Activated CD4-positive, alpha-beta memory T cell treated with anti-CD3 and anti-CD28 coated beads, Interleukin-2, amount 10 ng/mL, durations not matched to agents 7 days and 5 days (primary cell): ENCODE measurements around the gene PLA2G4D. TPM values are rescaled to one million over a fixed set of nuclear protein-coding genes. Genes with fewer than 3 reads are reported as not detected.

ENCODE experiments used
- CTCF ChIA-PET: fragments of 350-600 bp; sonication (Branson Sonifier 250); formaldehyde crosslinking; loops from one replicate; lab custom pipeline; 2021; ENCODE audit warnings: antibody characterized with exemption, inconsistent platforms; lab: Charles Lee
- POLR2A ChIA-PET: fragments of 350-600 bp; sonication (Branson Sonifier 250); formaldehyde crosslinking; loops from one replicate; lab custom pipeline; 2021; ENCODE audit warnings: antibody characterized with exemption; lab: Charles Lee
- DNase-seq: peaks from one replicate; pipeline ENCODE4 v3.0.0-alpha.2; 2020
- H3K27ac Mint-ChIP-seq: one replicate; pipeline ENCODE4 v1.8.0; 2021; ENCODE audit warnings: mild to moderate bottlenecking, mixed read lengths
- H3K27me3 Mint-ChIP-seq: one replicate; pipeline ENCODE4 v1.8.0; 2021; ENCODE audit warnings: mixed read lengths
- H3K36me3 Mint-ChIP-seq: one replicate; pipeline ENCODE4 v1.8.0; 2021; ENCODE audit warnings: low read depth, mixed read lengths
- H3K4me1 Mint-ChIP-seq: one replicate; pipeline ENCODE4 v1.8.0; 2021; ENCODE audit warnings: mixed read lengths
- H3K4me3 Mint-ChIP-seq: one replicate; pipeline ENCODE4 v1.8.0; 2021; ENCODE audit warnings: mild to moderate bottlenecking, mixed read lengths
- H3K9me3 Mint-ChIP-seq: one replicate; pipeline ENCODE4 v1.8.0; 2021; ENCODE audit warnings: mixed read lengths
- total RNA-seq, 2 experiments: library from RNA; stranded (reverse); gene quantifications; one replicate each; pipeline ENCODE4 v1.2.3, GENCODE V29; 2021

Gene PLA2G4D
- total RNA-seq, 2 experiments from 2014 or later: not detected

DNA sequence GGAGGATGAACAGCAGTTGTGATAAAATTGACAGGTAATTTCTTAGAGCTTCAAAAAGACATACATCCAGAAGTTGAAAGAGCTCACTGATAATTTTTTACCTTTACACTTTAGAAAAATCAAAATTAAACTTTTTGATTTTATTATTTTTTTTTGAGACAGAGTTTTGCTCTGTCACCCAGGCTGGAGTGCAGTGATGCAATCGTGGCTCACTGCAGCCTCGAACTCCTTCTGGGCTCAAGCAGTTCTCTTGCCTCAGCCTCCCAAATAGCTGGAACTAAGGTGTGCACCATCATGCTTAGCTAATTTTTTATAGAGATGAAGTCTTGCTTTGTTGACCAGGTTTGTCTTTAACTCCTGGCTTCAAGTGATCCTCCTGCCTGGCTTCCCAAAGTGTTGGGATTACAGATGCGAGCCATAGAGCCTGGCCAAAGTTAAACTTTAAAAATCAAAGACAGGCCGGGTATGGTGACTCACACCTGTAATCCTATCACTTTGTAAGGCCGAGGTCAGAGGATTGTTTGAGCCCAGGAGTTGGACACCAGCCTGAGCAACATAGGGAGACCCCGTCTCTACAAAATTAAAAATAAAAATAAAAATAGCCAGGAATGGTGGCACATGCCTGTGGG lies 40.4 kb upstream of the PLA2G4D start:
- peaks cover 3% of the 10 kb centered on the region for H3K4me1 Mint-ChIP-seq
- DNase-seq: no peak
- H3K27ac Mint-ChIP-seq: no peak overlapping the region
- ChIA-PET CTCF (interaction anchor here (0.6 to 2.1 kb wide), 8 partner anchors 9 to 577 kb away, joined by 3 to 14 read pairs (median 4); no protein-coding TSS in a partner anchor), POLR2A (interaction anchor here (0.7 kb wide), 1 partner anchor 100 kb away, joined by 3 read pairs; no protein-coding TSS in a partner anchor)
- peaks cover 12% of the 10 kb centered on the region for H3K27me3 Mint-ChIP-seq
- no peaks in the 10 kb centered on the region for H3K36me3 Mint-ChIP-seq
- no peak overlapping the region for H3K4me3 Mint-ChIP-seq
- no peaks in the 10 kb centered on the region for H3K9me3 Mint-ChIP-seq

DNA sequence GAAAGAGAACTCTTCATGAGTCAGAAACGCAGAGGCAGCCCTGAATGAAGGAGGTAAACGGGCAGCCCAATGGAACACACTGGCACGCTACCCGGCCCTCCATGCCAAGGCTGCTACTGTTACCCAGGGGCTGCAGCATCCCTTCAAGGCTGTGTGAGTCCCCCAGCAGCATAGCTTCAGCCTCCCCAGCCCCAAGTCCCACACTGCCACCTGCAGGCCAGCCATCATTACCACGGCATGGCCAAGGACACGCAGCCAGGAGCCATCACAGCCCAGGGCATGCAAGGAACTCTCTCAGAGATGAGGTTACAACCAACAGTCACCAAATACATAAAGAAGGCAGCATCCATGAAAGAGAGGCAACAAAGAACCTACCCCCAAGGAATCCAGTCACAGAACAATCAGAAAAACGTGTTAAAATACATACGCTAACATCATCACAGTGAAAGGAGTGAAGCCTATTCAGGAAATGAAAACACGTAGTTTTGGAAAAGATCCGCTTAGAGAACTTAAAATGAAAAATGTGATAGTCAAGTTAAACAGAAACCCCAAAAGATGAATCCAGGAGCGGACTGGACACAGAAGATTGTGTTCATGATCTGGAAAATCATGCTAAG lies 39.6 kb upstream of the PLA2G4D start:
- H3K4me3 Mint-ChIP-seq: no peak overlapping the region
- CTCF ChIA-PET: interaction anchor here (0.6 to 2.1 kb wide), 7 partner anchors 9 to 576 kb away, joined by 3 to 14 read pairs (median 4); no protein-coding TSS in a partner anchor
- peaks cover 15% of the 10 kb centered on the region for H3K27me3 Mint-ChIP-seq
- peaks cover 5% of the 10 kb centered on the region for H3K4me1 Mint-ChIP-seq
- no peaks in the 10 kb centered on the region for H3K9me3 Mint-ChIP-seq
- no peaks in the 10 kb centered on the region for H3K36me3 Mint-ChIP-seq
- DNase-seq: peak; percentile 70
- POLR2A ChIA-PET: interaction anchor here (0.7 kb wide), 1 partner anchor 101 kb away, joined by 3 read pairs; no protein-coding TSS in a partner anchor
- no peak overlapping the region for H3K27ac Mint-ChIP-seq

DNA sequence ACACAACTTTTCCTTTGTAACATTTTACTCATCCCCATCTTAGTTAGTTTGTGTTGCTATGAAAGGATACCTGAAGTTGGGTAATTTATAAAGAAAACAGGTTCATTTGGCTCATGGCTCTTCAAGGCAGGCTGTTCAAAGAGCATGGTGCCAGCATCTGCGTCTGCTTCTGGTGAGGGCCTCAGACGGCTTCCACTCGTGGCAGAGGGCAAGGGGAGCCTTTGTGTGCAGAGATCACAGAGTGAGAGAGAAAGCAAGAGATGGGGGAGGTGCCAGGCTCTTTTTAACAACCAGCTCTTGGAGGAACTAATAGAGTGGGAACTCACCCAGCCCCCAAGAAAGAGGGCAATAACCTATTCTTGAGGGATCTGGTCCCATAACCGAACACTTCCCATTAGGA lies 39.0 kb upstream of the PLA2G4D start:
- no peak for DNase-seq
- ChIA-PET CTCF (interaction anchor here (1.0 to 1.6 kb wide), 3 partner anchors 15 to 144 kb away, joined by 4 to 14 read pairs (median 4); no protein-coding TSS in a partner anchor), POLR2A (no interaction called here)
- Mint-ChIP-seq H3K27ac (no peak overlapping the region), H3K4me3 (no peak overlapping the region), H3K27me3 (peaks cover 15% of the 10 kb centered on the region), H3K9me3 (no peaks in the 10 kb centered on the region), H3K36me3 (no peaks in the 10 kb centered on the region), H3K4me1 (peaks cover 5% of the 10 kb centered on the region)

DNA sequence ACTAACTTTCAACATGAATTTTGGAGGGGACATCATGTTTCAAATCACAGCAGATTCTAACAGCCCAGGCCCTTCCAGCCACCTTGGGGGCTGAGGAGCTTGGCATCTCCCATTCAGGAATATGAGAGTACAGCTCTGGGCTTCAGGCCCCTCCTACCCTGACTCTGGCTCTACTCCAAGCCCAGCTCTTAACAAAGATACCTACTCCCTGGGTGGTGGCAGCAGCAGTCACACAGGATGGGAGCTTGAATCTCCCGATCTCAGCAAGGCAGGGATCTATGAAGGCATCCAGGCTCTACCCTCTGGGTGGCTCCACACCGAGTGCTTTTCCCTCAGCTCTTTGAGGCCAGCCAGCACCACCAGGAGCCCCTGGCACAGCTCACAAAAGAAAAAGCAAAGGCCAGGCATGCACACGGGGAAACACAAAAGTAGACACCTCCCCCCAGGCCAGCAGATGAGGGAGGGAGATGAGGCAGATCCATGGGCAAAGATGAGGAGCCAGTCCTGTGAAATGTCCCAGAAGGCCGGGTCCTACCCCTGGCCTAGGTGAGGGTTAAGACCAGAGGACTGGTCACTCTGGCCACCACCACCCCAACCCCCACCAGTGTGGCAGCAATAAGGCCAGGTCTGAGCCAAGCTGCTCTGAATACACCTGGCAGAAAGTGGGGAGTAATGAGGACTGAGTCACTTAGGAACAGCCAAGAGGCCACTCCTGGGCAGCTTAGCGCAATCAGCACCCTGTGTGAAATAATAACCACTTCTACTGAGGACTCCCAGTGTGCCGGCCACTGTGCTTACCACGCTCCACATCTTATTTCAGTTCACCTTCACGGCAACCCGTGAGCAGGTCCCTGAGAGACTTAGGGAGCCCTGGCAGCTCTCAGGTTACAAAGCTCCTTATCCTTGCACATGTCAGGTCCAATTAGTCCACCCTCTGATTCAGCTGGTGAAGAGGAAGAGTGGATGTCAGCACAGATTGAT lies 37.8 kb upstream of the PLA2G4D start:
- DNase-seq: no peak
- CTCF ChIA-PET: interaction anchor here (0.6 to 1.3 kb wide), 3 partner anchors 15 to 130 kb away, joined by 3 to 5 read pairs (median 3); no protein-coding TSS in a partner anchor
- H3K4me3 Mint-ChIP-seq: no peak overlapping the region
- H3K36me3 Mint-ChIP-seq: no peaks in the 10 kb centered on the region
- POLR2A ChIA-PET: no interaction called here
- no peaks in the 10 kb centered on the region for H3K9me3 Mint-ChIP-seq
- peaks cover 5% of the 10 kb centered on the region for H3K4me1 Mint-ChIP-seq
- H3K27ac Mint-ChIP-seq: no peak overlapping the region
- peaks cover 21% of the 10 kb centered on the region for H3K27me3 Mint-ChIP-seq

DNA sequence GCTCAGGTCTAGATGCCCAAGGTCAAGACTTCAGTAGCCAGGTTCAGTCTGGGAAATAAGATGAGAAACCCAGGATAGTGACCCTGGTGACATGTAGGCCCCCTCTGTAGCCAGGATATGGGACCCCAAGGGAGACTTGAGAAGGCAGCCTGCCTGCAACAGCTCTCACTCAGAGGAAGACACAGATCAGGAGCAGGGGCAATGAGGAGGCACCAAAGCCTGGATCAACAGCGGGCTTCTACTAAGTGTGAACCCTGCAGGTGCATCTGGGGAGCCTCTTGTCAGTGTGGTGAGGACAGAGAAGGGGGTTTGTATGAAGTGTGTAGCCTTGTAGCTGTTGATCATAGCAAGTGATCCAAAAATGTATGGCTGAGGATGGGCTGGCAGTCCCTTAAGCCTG lies 36.6 kb upstream of the PLA2G4D start:
- H3K4me1 Mint-ChIP-seq: peaks cover 5% of the 10 kb centered on the region
- ChIA-PET POLR2A (no interaction called here), CTCF (no interaction called here)
- H3K27ac Mint-ChIP-seq: no peak overlapping the region
- no peak for DNase-seq
- H3K4me3 Mint-ChIP-seq: no peak overlapping the region
- H3K36me3 Mint-ChIP-seq: no peaks in the 10 kb centered on the region
- H3K9me3 Mint-ChIP-seq: no peaks in the 10 kb centered on the region
- peaks cover 17% of the 10 kb centered on the region for H3K27me3 Mint-ChIP-seq

DNA sequence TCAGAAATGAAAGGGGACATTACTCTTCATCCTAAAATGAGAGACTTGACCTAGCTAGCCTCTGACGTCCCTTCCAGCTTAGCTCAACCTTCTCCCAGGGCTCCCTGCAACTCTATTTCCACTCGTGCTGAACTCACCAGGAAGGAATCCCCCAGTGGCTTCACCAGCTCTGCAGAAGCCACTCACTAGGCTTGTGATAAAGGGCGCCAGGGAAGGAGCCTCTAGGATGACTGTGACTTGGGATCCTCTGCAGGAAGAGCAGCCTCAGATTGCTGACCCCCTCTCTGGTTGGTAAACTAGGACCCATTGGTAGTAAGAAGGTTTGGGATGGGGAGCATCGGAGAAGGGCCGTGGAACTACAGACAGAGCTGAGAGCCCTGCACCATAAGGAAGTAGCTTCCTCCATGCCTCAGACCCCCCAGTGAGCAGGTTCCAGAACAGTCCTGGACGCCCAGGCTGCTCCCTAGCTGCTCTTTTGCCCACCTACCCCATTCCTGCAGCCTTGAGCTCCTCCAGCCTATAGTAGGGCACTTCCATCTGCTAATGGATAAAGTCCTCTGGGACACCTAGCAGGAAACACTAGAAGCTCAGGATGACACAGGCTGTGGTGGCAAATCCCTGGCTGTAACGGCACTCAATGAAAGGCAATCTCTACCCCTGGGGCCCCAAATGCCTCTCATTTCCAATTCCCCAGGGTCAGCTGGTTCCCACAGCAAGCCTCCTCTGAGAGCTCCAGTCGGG lies 36.1 kb upstream of the PLA2G4D start:
- POLR2A ChIA-PET: no interaction called here
- H3K27me3 Mint-ChIP-seq: peaks cover 18% of the 10 kb centered on the region
- no peaks in the 10 kb centered on the region for H3K9me3 Mint-ChIP-seq
- no peak for DNase-seq
- no peaks in the 10 kb centered on the region for H3K36me3 Mint-ChIP-seq
- CTCF ChIA-PET: interaction anchor here (0.6 to 1.2 kb wide), 2 partner anchors 9 to 14 kb away, joined by 3 to 4 read pairs; no protein-coding TSS in a partner anchor
- H3K4me1 Mint-ChIP-seq: peaks cover 2% of the 10 kb centered on the region
- no peak overlapping the region for H3K4me3 Mint-ChIP-seq
- no peak overlapping the region for H3K27ac Mint-ChIP-seq

DNA sequence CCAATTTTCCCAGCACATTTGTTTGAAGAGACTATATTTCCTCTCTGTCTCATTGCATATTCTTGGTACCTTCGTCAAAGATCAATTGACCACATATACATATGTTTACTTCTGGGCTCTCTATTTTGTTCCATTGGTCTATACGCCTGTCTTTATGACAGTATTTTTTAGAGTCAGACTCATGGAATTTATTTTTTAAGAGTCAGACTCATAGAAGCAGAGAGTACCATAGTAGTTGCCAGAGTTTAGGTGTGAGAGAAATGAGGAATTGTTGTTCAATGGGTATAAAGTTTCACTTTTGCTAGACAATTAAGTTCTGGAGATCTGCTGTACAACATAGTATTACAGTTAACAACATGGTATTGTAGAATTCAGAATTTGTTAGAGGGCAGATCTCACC lies 35.0 kb upstream of the PLA2G4D start:
- H3K9me3 Mint-ChIP-seq: no peaks in the 10 kb centered on the region

DNA sequence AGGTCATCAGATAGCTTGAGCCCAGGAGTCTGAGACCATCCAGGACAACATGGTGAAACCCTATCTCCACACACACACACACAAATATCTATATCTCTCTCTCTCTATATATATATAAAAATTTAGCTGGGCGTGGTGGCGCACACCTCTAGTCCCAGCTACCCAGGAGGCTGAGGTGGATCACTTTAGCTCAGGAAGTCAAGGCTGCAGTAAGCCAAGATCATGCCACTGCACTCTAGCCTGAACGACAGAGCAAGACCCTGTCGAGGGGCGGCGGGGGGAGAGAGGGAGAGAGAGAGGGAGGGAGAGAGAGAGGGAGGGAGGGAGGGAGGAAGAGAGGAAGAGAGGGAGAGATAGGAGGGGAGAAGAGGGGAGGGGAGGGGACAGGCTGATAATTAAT lies 34.1 kb upstream of the PLA2G4D start:
- Mint-ChIP-seq H3K36me3 (no peaks in the 10 kb centered on the region), H3K27ac (no peak overlapping the region), H3K9me3 (no peaks in the 10 kb centered on the region), H3K4me3 (no peak overlapping the region), H3K27me3 (peaks cover 28% of the 10 kb centered on the region), H3K4me1 (peaks cover 2% of the 10 kb centered on the region)
- ChIA-PET POLR2A (no interaction called here), CTCF (interaction anchor here (2.1 kb wide), 1 partner anchor 10 kb away, joined by 6 read pairs; no protein-coding TSS in a partner anchor)
- no peak for DNase-seq

More for the DNA sequence above, 35.0 kb upstream of the PLA2G4D start:
- Mint-ChIP-seq H3K4me3 (no peak overlapping the region), H3K4me1 (peaks cover 2% of the 10 kb centered on the region), H3K27ac (no peak overlapping the region), H3K27me3 (peaks cover 25% of the 10 kb centered on the region), H3K36me3 (no peaks in the 10 kb centered on the region)
- CTCF ChIA-PET: interaction anchor here (1.2 kb wide), 1 partner anchor 10 kb away, joined by 4 read pairs; no protein-coding TSS in a partner anchor
- POLR2A ChIA-PET: no interaction called here
- DNase-seq: no peak

DNA sequence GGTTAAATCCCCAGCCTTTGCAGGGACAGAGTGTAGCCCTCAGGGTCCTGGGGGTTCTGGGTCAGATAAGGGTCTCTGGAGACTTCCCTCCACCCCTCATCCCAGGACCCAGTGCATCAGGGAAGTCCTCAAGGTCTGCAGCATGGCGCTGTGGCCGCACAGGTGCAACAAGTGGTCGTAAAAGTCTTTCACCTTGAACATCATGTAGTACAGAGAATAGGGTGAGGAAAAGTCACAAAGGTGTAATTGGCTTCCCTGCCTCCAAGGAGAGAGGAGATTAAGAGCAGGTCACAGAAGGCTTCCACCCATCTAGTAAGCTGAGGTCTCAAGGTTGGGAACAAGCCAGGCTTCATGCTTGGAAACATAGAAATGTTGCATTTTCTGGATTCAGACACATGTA lies 29.2 kb upstream of the PLA2G4D start:
- Mint-ChIP-seq H3K27ac (no peak overlapping the region), H3K4me1 (peaks cover 6% of the 10 kb centered on the region), H3K27me3 (peaks cover 19% of the 10 kb centered on the region), H3K4me3 (no peak overlapping the region), H3K36me3 (no peaks in the 10 kb centered on the region), H3K9me3 (no peaks in the 10 kb centered on the region)
- ChIA-PET CTCF (no interaction called here), POLR2A (no interaction called here)
- DNase-seq: no peak

DNA sequence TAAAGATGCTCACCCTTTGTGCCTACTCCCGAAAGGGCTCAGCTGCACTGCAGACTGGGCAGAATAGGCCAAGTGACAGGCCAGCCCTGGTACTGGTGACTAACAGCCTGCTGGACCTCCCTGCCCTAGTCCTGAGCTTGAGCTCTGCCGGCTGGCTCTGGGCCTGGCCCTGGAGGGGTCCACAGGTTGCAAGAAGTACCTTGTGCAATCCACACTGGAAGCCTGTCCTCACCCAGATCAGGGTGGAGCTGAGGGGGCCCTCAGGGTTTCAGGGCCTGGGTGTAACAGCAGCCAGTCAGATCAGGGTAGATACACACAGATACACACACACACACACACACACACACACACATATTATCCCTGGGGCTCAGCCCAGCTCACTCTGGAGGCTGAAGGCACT lies 27.3 kb upstream of the PLA2G4D start:
- H3K36me3 Mint-ChIP-seq: no peaks in the 10 kb centered on the region
- H3K27me3 Mint-ChIP-seq: peaks cover 13% of the 10 kb centered on the region
- peaks cover 7% of the 10 kb centered on the region for H3K4me1 Mint-ChIP-seq
- no peak overlapping the region for H3K27ac Mint-ChIP-seq
- ChIA-PET POLR2A (no interaction called here), CTCF (no interaction called here)
- no peak overlapping the region for H3K4me3 Mint-ChIP-seq
- no peaks in the 10 kb centered on the region for H3K9me3 Mint-ChIP-seq
- no peak for DNase-seq

DNA sequence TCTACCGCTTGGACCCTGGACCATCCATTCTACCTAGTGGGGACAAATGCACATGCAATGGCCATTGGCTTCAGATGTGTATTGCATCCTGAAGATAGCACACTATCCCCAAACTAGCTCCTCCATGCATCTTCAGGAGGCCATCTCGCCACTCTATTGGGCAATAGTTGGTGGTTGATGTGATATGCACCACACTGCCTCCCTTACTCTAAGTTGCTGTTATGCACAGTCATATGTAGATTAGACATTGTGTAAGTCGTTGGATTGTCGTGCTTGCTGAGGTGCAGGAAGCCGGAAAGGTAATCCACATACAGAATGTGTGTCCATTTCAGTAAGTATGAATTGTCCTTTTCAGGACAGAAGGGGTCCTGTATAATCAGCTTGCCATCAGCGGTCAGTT lies 26.7 kb upstream of the PLA2G4D start:
- H3K27ac Mint-ChIP-seq: no peak overlapping the region
- DNase-seq: no peak
- peaks cover 7% of the 10 kb centered on the region for H3K4me1 Mint-ChIP-seq
- H3K27me3 Mint-ChIP-seq: peaks cover 15% of the 10 kb centered on the region
- H3K9me3 Mint-ChIP-seq: no peaks in the 10 kb centered on the region
- no peaks in the 10 kb centered on the region for H3K36me3 Mint-ChIP-seq
- no peak overlapping the region for H3K4me3 Mint-ChIP-seq
- POLR2A ChIA-PET: no interaction called here
- CTCF ChIA-PET: no interaction called here

DNA sequence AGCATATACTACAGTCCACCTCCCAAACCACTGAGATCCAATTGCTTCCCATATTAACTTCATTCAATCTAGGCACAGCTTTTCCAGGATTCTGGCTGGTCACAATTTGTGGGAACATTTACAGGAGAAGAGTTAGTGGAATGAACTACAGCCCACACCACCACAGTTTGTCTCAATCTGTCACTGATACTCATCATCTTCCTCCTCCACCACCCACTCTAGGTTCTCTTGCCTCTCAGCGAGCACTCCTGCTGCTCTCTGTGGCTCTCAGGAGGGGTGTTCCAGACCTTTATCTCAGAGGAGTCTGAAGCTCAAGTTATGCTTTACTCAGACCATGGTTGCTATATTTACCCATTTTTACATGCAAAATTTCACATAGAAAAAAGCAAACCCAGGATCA lies 25.9 kb upstream of the PLA2G4D start:
- no peak for DNase-seq
- peaks cover 7% of the 10 kb centered on the region for H3K4me1 Mint-ChIP-seq
- H3K36me3 Mint-ChIP-seq: no peaks in the 10 kb centered on the region
- H3K4me3 Mint-ChIP-seq: no peak overlapping the region
- H3K27me3 Mint-ChIP-seq: peaks cover 16% of the 10 kb centered on the region
- ChIA-PET POLR2A (no interaction called here), CTCF (no interaction called here)
- no peak overlapping the region for H3K27ac Mint-ChIP-seq
- no peaks in the 10 kb centered on the region for H3K9me3 Mint-ChIP-seq
